Left cardiac atrium (tissue), 4 donors: Measurements from ENCODE around the gene DUOX2. TPM values are rescaled to one million over a fixed set of nuclear protein-coding genes. Genes with fewer than 3 reads are reported as not detected.

Experiments
- ATAC-seq, 2 donors: fragments of 200-7000 bp; cut with Tn5 transposase; one replicate each; pipeline ENCODE4 v1.9.1; 2020; ENCODE audit warnings: mild to moderate bottlenecking in 2 of 2, moderate library complexity in 2 of 2
- DNase-seq: peaks from one replicate; pipeline ENCODE4 v3.0.0-alpha.2; 2020
- intact Hi-C, 2 donors: fragments of 100-400 bp; cut with DNase I; formaldehyde crosslinking; loops; one replicate each; pipeline versions ENCODE4 v1.14.1 to v1.15.1; 2022 to 2023
- total RNA-seq, 2 donors: library from RNA; stranded (reverse); fragmentation: NEBNext Ultra II Directional; extraction: Animal tissue kit (Norgen Biotek cat#: 25700); gene quantifications; one replicate each; pipeline ENCODE4 v1.2.1, GENCODE V29; 2021
- donor health status: DM: no; HTN: yes; CAD: no.
- donor health status: DM: no; HTN: yes; CAD: no; lungs with severe emphysema.
- donor health status: DM: yes; HTN: yes; CAD: no.
- donor health status: Dilated cardiomyopathy.

DUOX2 gene
- total RNA-seq, 2 donors from 2014 or later: 0.12 to 0.39 TPM

DNA sequence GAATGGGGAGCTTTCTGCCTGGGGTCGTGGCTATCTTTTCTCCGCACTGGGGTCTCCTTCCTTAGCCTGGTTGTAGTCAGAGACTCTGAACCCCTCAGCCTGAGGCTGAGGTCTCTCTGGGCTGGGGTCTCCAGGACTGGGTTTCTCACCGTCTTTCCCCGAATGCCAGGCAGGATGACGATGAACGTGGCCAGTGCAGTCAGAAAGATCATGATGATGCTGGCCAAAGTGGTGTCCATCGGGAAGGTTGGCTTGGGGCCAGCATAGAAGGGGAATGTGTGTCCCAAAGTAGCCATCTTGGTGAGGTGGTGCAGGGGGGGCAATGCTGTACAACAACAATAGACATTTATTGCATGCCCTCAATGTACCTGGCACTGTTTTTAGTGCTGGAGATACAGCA lies 8.7 kb upstream of the DUOX2 start:
- intact Hi-C loops: no loop called here
- DNase-seq (no peak), ATAC-seq (no peak)

- intact Hi-C loops: no loop called here
- ATAC-seq (peak in 1 of 2 donors; percentile 27), DNase-seq (no peak)
Measured at GRCh38 chr15:45121706-45122417, 7.9 kb upstream of the DUOX2 start.

DNA sequence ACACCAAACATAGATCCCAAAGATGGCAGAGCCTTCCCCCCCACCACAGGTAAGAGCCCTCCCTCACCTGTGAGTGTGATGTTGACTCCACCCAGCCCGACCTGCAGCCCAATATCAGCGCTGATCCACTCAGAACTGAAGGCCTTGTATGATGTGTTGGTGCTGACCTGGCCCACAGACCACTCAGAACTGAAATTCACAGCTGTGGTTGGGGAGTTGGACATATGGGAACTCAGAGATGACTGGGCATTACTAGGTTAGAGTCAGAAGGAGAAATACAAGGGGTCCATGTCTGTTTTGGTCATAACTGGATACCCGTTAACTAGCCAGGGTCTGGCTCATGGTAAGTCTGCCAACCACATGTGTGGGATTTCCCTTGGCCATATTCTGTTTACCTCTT lies 7.0 kb upstream of the DUOX2 start:
- intact Hi-C loops: no loop called here
- ATAC-seq (no peak), DNase-seq (no peak)

- no peak for DNase-seq
- intact Hi-C loops: no loop called here
- no peak for ATAC-seq
Measured at GRCh38 chr15:45120081-45120972, 6.4 kb upstream of the DUOX2 start.

DNA sequence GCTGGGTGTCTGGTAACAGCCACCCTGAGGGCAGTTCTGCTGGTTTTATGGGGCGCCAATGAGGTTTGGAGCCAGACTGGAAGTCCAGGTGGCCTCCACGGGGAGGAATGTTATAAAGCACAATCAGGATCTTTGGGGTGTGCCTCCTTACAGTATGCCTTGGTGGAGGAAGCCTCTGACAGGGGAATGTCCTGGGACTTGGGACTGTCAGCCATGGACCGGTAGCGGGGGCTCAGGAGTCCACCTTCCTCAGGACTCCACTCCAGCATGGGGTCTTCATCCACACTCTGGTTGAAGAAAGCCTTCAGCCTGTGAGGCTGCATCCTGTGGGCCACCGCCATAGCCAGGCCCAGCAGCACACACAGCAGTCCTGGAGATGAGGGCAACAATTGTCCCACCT lies 5.0 kb upstream of the DUOX2 start:
- DNase-seq: no peak
- no peak for ATAC-seq
- intact Hi-C loops: loop anchor here in 1 of 2 donors (5.0 kb wide), 1 partner anchor 77 kb away; no protein-coding TSS in a partner anchor

- intact Hi-C loops: loop anchor here in 1 of 2 donors (5.0 kb wide), 1 partner anchor 76 kb away; no protein-coding TSS in a partner anchor
- peak; percentile 95 to 96 for ATAC-seq
Measured at GRCh38 chr15:45118131-45118588, 4.2 kb upstream of the DUOX2 start.

DNA sequence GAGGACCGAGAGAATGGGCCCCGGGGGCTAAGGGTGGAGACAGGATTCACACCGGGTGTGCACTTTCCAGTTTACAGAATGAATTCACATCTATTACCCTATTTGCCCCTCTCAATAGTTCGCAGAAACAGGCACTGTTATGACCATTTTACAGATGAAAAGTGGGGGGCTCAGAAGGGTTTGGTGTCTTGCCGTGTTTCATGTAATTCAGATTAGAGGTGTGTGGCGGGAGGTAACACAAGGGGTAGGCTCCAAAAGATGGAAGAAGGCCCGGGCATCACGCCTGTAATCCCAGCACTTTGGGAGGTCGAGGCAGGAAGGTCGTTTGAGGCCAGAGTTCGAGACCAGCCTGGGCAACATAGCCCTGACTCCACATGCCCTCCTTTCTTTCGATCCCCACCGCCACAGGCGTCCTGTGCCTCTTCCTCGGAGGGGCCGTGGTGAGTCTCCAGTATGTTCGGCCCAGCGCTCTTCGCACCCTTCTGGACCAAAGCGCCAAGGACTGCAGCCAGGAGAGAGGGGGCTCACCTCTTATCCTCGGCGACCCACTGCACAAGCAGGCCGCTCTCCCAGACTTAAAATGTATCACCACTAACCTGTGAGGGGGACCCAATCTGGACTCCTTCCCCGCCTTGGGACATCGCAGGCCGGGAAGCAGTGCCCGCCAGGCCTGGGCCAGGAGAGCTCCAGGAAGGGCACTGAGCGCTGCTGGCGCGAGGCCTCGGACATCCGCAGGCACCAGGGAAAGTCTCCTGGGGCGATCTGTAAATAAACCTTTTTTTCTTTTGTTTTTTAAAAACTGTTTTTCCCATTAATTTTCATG lies 3.5 kb upstream of the DUOX2 start:
- ATAC-seq: peak; percentile 35 to 38
- intact Hi-C loops: loop anchor here in 1 of 2 donors (5.0 kb wide), 1 partner anchor 75 kb away; no protein-coding TSS in a partner anchor
- no peak for DNase-seq

More at GRCh38 chr15:45118131-45118588, 4.2 kb upstream of the DUOX2 start:
- DNase-seq: peak; percentile 90

- no peak for DNase-seq
- ATAC-seq: peak in 1 of 2 donors; percentile 6
- intact Hi-C loops: loop anchor here in 1 of 2 donors (5.0 kb wide), 1 partner anchor 74 kb away; no protein-coding TSS in a partner anchor
Measured at GRCh38 chr15:45116482-45117307, 2.7 kb upstream of the DUOX2 start.

- intact Hi-C loops: loop anchor here in 1 of 2 donors (5.0 kb wide), 1 partner anchor 74 kb away; no protein-coding TSS in a partner anchor
- no peak for DNase-seq
- ATAC-seq: no peak
Measured at GRCh38 chr15:45116006-45116481, 2.1 kb upstream of the DUOX2 start.

- intact Hi-C loops: loop anchor here in 1 of 2 donors (5.0 kb wide), 1 partner anchor 73 kb away; no protein-coding TSS in a partner anchor
- DNase-seq: no peak
Measured at GRCh38 chr15:45115312-45115820, 1.4 kb upstream of the DUOX2 start.

DNA sequence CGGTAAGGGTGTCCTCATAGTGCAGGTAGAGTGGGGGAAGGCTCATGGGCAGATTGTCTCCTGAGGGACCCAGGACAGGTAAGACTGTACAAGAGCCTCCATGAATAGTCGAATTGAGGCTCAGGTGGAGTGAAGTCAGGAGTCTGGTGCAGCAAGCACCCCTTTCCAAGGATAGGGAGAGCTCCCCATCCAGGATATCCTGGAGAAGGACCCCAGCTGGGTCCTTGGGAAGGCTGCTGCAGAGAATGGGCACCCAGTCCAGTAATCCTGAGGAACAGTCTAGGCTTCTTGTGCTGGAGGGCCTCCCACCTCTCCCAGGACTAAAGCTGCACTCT lies 746 bp upstream of the DUOX2 start:
- intact Hi-C loops: loop anchor here in 1 of 2 donors (5.0 kb wide), 1 partner anchor 72 kb away; no protein-coding TSS in a partner anchor

More at GRCh38 chr15:45115312-45115820, 1.4 kb upstream of the DUOX2 start:
- ATAC-seq: no peak

DNA sequence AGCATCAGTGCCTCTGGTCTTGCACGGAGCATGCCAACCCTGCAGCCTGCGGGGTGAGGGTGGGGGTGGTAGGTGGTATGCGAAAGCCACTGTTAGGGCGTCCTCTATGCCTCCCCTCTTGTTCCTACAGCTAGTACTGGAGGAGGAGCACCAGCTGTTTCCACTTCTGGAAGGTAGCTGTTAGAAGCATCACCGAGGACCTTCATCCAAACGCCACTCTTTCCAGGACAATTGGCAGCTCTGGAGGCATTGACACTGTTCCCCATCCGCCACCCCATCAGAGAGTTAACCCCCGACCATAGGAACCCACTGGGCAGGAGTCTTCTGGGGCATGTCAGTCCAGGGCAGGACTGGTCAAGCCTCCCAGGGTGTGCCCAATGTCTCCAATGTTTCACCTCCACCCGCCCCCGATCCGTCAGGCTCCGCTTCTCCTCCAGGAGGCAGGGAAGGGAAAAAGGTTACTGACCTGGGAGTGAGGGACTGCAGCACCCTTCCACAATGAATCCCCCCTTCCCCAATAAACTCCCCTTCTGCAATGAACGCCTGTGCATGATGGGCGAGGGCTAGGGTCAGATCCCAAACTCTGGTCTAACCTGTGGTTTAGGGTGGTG lies 487 bp downstream of the DUOX2 start:
- DNase-seq (no peak), ATAC-seq (no peak)
- intact Hi-C loops: no loop called here

More for the DNA sequence above, 746 bp upstream of the DUOX2 start:
- ATAC-seq (no peak), DNase-seq (no peak)

DNA sequence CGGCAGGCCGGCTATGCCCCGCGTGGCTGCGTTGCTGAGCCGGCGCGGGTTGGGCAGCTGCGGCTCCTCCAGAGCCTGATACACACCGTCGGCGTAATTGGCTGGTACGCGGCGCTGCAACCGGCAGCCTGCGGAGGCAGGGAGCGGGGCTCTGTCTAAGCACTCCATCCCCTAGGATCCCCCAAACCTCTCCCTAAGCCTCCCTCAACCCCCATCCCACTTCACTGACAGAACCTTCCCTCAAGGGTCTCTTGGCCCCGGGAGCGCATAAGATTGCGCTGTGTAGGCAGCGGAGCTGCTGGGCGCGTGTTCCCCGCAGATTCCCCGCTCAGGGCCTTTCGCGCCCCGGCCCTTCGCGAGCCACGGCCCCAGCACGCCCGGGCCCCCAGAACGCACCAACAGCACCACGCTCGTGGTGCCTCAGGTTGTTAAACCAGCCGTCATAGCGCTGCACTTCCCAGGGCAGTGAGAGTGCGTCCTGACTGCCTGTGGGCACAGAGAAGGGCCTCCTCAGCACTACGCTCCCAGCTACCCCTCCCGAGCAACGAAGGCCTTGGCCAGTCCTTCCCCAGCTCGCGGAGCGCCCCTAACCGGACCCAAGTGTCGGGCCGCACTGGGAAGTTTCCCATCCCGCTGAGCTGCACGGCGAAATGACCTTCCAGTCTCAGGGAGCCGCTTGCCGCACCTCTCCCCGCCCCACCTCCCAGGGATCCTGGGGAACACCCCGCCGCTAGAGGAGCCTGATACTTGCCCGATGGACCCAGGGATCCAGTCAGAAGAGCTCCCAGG lies 1.2 kb downstream of the DUOX2 start:
- DNase-seq (no peak), ATAC-seq (peak in 1 of 2 donors; percentile 17)
- intact Hi-C loops: no loop called here

DNA sequence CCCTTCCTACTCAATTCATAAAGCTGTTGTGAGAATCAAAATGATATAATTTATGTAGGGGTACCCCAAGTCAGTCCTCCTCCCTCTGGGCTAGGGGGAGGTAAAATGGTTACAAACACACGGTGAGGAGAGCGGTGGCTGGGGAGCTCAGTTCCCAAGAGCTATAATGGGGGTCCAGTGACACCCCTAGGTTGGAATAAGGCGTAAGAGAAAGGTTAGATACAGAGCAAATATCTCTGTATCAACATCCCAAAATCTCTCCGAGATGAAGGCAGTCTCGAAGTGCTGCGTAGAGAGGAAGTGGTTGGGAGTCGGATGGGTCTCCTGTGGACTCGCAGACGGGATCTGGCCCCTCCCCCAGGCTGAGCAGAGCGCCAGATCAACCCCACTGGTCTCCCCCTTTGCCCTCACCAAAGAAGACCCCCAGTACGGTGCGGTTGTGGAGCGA lies 1.8 kb downstream of the DUOX2 start:
- DNase-seq (no peak), ATAC-seq (no peak)
- intact Hi-C loops: no loop called here

- DNase-seq: no peak
- intact Hi-C loops: no loop called here
- ATAC-seq: no peak
Measured at GRCh38 chr15:45111390-45112142, 2.4 kb downstream of the DUOX2 start.
